ENCODE results near the gene UBR3. TPM values are rescaled to one million over a fixed set of nuclear protein-coding genes. Genes with fewer than 3 reads are reported as not detected.
A peak's percentile ranks its signal among the peaks of the same experiment; 100 is the strongest.
"Not testable (repeated sequence)": the region's sequence is repeated elsewhere in the genome, so short reads cannot be mapped to it uniquely, and the experiment has no call there.

UBR3 gene
- total and polyA plus RNA-seq, 5 donors, result 39.8 to 98.2 (median 93.0) TPM

- Histone ChIP-seq H3K27ac (ENCODE audit: low read length) (no peak overlapping the region), H3K4me1 (ENCODE audit: control insufficient read depth, insufficient read depth, low read length) (no peaks in the 10 kb centered on the region), H3K9me3 (ENCODE audit: control insufficient read depth, low read length) (no peaks in the 10 kb centered on the region), H3K27me3 (ENCODE audit: control insufficient read depth, insufficient read depth) (no peaks in the 10 kb centered on the region), H3K4me3 (ENCODE audit: low read length) (no peak overlapping the region)
- intact Hi-C loops (cut with DNase I), result no loop called here
- 93% methylated on average over 9 of the region's 9 CpGs for WGBS
- DNase-seq (no peak), ATAC-seq (no peak)
Measured at GRCh38 chr2:169803480-169803879, 23.8 kb upstream of the UBR3 start.

DNA sequence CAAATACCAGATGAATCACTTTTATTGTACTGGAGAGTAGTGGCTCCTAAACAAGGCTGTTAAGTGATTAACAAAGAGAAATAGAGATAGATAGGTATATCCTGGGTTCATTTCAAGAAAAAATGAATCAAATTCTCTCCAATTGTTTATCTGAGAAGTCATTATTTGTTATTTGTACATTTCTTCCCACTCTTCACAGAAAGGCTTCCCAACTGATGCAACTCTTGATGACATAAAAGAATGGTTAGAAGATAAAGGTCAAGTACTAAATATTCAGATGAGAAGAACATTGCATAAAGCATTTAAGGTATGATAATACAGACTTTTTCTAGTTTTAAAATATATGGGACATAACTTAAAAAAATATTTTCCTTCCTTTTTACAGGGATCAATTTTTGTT is 20.7 kb upstream of the UBR3 start:
- ATAC-seq (no peak), DNase-seq (no peak)
- no peaks in the 10 kb centered on the region for H3K4me1 ChIP-seq (ENCODE audit: control insufficient read depth, insufficient read depth, low read length)
- no peaks in the 10 kb centered on the region for H3K9me3 ChIP-seq (ENCODE audit: control insufficient read depth, low read length)
- no peak overlapping the region for H3K4me3 ChIP-seq (ENCODE audit: low read length)
- intact Hi-C loops (cut with DNase I), result no loop called here
- H3K27me3 ChIP-seq (ENCODE audit: control insufficient read depth, insufficient read depth), result no peaks in the 10 kb centered on the region
- H3K27ac ChIP-seq (ENCODE audit: low read length), result no peak overlapping the region

- no peaks in the 10 kb centered on the region for H3K4me1 ChIP-seq (ENCODE audit: control insufficient read depth, insufficient read depth, low read length)
- no peak for DNase-seq
- ATAC-seq, result peak in 1 of 2 donors; percentile 31
- H3K9me3 ChIP-seq (ENCODE audit: control insufficient read depth, low read length), result no peaks in the 10 kb centered on the region
- H3K4me3 ChIP-seq (ENCODE audit: low read length), result no peak overlapping the region
- H3K27ac ChIP-seq (ENCODE audit: low read length), result no peak overlapping the region
- WGBS, result 58% methylated on average over 4 of the region's 4 CpGs
- intact Hi-C loops (cut with DNase I), result no loop called here
- H3K27me3 ChIP-seq (ENCODE audit: control insufficient read depth, insufficient read depth), result no peaks in the 10 kb centered on the region
Measured at GRCh38 chr2:169808221-169808620, 19.0 kb upstream of the UBR3 start.

GRCh38 chr2:169815849-169816248 is 11.4 kb upstream of the UBR3 start:
- Histone ChIP-seq H3K4me1 (ENCODE audit: control insufficient read depth, insufficient read depth, low read length) (no peaks in the 10 kb centered on the region), H3K9me3 (ENCODE audit: control insufficient read depth, low read length) (no peaks in the 10 kb centered on the region), H3K4me3 (ENCODE audit: low read length) (no peak overlapping the region), H3K27me3 (ENCODE audit: control insufficient read depth, insufficient read depth) (no peaks in the 10 kb centered on the region), H3K27ac (ENCODE audit: low read length) (no peak overlapping the region)
- intact Hi-C loops (cut with DNase I), result no loop called here
- DNase-seq (no peak), ATAC-seq (no peak)
- 66% methylated on average over 1 of the region's 1 CpG for WGBS

DNA sequence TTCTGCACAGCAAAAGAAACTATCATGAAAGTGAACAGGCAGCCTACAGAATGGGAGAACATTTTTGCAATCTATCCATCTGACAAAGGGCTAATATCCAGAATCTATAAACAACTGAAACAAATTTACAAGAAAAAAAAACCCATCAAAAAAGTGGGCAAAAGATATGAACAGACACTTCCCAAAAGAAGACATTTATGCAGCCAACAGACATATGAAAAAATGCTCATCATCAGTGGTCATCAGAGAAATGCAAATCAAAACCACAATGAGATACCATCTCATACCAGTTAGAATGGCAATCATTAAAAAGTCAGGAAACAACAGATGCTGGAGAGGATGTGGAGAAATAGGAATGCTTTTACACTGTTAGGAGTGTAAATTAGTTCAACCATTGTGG is 10.3 kb upstream of the UBR3 start:
- H3K4me3 ChIP-seq (ENCODE audit: low read length); H3K9me3 ChIP-seq (ENCODE audit: control insufficient read depth, low read length); intact Hi-C loops (cut with DNase I); ATAC-seq; DNase-seq; H3K4me1 ChIP-seq (ENCODE audit: control insufficient read depth, insufficient read depth, low read length); H3K27ac ChIP-seq (ENCODE audit: low read length); H3K27me3 ChIP-seq (ENCODE audit: control insufficient read depth, insufficient read depth): not testable (repeated sequence)

DNA sequence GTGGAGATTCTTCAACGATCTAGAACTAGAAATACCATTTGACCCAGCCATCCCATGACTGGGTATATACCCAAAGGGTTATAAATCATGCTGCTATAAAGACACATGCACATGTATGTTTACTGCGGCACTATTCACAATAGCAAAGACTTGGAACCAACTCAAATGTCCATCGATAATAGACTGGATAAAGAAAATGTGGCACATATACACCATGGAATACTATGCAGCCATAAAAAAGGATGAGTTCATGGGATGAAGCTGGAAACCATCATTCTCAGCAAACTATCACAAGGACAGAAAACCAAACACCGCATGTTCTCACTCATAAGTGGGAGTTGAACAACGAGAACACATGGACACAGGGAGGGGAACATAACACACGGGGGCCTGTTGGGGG is 9.9 kb upstream of the UBR3 start:
- H3K9me3 ChIP-seq (ENCODE audit: control insufficient read depth, low read length); ATAC-seq; H3K4me1 ChIP-seq (ENCODE audit: control insufficient read depth, insufficient read depth, low read length); H3K4me3 ChIP-seq (ENCODE audit: low read length); H3K27ac ChIP-seq (ENCODE audit: low read length); intact Hi-C loops (cut with DNase I); DNase-seq; H3K27me3 ChIP-seq (ENCODE audit: control insufficient read depth, insufficient read depth): not testable (repeated sequence)
- 98% methylated on average over 6 of the region's 6 CpGs for WGBS

GRCh38 chr2:169818241-169818640 is 9.0 kb upstream of the UBR3 start:
- Histone ChIP-seq H3K4me1 (ENCODE audit: control insufficient read depth, insufficient read depth, low read length) (no peaks in the 10 kb centered on the region), H3K27me3 (ENCODE audit: control insufficient read depth, insufficient read depth) (no peaks in the 10 kb centered on the region), H3K27ac (ENCODE audit: low read length) (no peak overlapping the region), H3K4me3 (ENCODE audit: low read length) (no peak overlapping the region), H3K9me3 (ENCODE audit: control insufficient read depth, low read length) (no peaks in the 10 kb centered on the region)
- DNase-seq, result no peak
- no peak for ATAC-seq
- intact Hi-C loops (cut with DNase I), result no loop called here

GRCh38 chr2:169819106-169819505 is 8.1 kb upstream of the UBR3 start:
- no peaks in the 10 kb centered on the region for H3K4me1 ChIP-seq (ENCODE audit: control insufficient read depth, insufficient read depth, low read length)
- no peaks in the 10 kb centered on the region for H3K27me3 ChIP-seq (ENCODE audit: control insufficient read depth, insufficient read depth)
- no peak overlapping the region for H3K27ac ChIP-seq (ENCODE audit: low read length)
- H3K9me3 ChIP-seq (ENCODE audit: control insufficient read depth, low read length), result no peaks in the 10 kb centered on the region
- DNase-seq (no peak), ATAC-seq (no peak)
- 93% methylated on average over 1 of the region's 1 CpG for WGBS
- intact Hi-C loops (cut with DNase I), result no loop called here
- H3K4me3 ChIP-seq (ENCODE audit: low read length), result no peak overlapping the region

DNA sequence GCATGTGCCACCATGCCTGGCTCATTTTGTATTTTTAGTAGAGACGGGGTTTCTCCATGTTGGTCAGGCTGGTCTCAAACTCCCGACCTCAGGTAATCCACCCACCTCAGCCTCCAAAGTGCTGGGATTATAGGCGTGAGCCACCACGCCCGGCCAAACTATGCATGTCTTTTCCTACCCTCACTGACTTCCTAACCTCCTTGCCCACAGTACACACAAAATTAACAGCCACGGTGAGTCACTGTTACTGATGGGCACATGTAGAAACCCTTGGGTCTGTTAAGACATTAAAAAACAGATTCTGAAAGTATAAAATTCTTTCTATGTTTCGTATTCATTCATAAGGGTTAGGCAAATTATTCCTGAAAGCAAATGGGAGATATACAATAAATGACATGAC is 7.2 kb upstream of the UBR3 start:
- not testable (repeated sequence) for H3K27me3 ChIP-seq (ENCODE audit: control insufficient read depth, insufficient read depth); H3K9me3 ChIP-seq (ENCODE audit: control insufficient read depth, low read length); H3K4me3 ChIP-seq (ENCODE audit: low read length); DNase-seq; ATAC-seq; H3K27ac ChIP-seq (ENCODE audit: low read length); H3K4me1 ChIP-seq (ENCODE audit: control insufficient read depth, insufficient read depth, low read length)
- WGBS, result 92% methylated on average over 7 of the region's 7 CpGs
- intact Hi-C loops (cut with DNase I), result loop anchor here in 2 of 4 donors (5.0 to 10.0 kb wide), 2 partner anchors 105 to 107 kb away; no protein-coding TSS in a partner anchor

GRCh38 chr2:169822036-169822435 is 5.2 kb upstream of the UBR3 start:
- no peak overlapping the region for H3K27ac ChIP-seq (ENCODE audit: low read length)
- H3K27me3 ChIP-seq (ENCODE audit: control insufficient read depth, insufficient read depth), result no peaks in the 10 kb centered on the region
- DNase-seq (no peak), ATAC-seq (no peak)
- intact Hi-C loops (cut with DNase I), result loop anchor here in 2 of 4 donors (5.0 to 10.0 kb wide), 2 partner anchors 103 to 105 kb away; no protein-coding TSS in a partner anchor
- no peaks in the 10 kb centered on the region for H3K4me1 ChIP-seq (ENCODE audit: control insufficient read depth, insufficient read depth, low read length)
- no peaks in the 10 kb centered on the region for H3K9me3 ChIP-seq (ENCODE audit: control insufficient read depth, low read length)
- H3K4me3 ChIP-seq (ENCODE audit: low read length), result no peak overlapping the region
- 49% methylated on average over 3 of the region's 3 CpGs for WGBS

GRCh38 chr2:169822785-169823392 is 4.4 kb upstream of the UBR3 start:
- no peaks in the 10 kb centered on the region for H3K4me1 ChIP-seq (ENCODE audit: control insufficient read depth, insufficient read depth, low read length)
- ATAC-seq, result no peak
- no peaks in the 10 kb centered on the region for H3K9me3 ChIP-seq (ENCODE audit: control insufficient read depth, low read length)
- H3K27ac ChIP-seq (ENCODE audit: low read length), result no peak overlapping the region
- no peaks in the 10 kb centered on the region for H3K27me3 ChIP-seq (ENCODE audit: control insufficient read depth, insufficient read depth)
- DNase-seq, result no peak
- no peak overlapping the region for H3K4me3 ChIP-seq (ENCODE audit: low read length)
- intact Hi-C loops (cut with DNase I), result loop anchor here in 2 of 4 donors (5.0 to 10.0 kb wide), 2 partner anchors 102 to 104 kb away; no protein-coding TSS in a partner anchor
- 77% methylated on average over 4 of the region's 4 CpGs for WGBS

- 23% methylated on average over 4 of the region's 4 CpGs for WGBS
- H3K9me3 ChIP-seq (ENCODE audit: control insufficient read depth, low read length), result no peaks in the 10 kb centered on the region
- no peak for DNase-seq
- H3K27ac ChIP-seq (ENCODE audit: low read length), result no peak overlapping the region
- no peaks in the 10 kb centered on the region for H3K27me3 ChIP-seq (ENCODE audit: control insufficient read depth, insufficient read depth)
- no peak for ATAC-seq
- intact Hi-C loops (cut with DNase I), result loop anchor here in 2 of 4 donors (5.0 to 10.0 kb wide), 2 partner anchors 101 to 103 kb away; no protein-coding TSS in a partner anchor
- no peaks in the 10 kb centered on the region for H3K4me1 ChIP-seq (ENCODE audit: control insufficient read depth, insufficient read depth, low read length)
- H3K4me3 ChIP-seq (ENCODE audit: low read length), result peak overlapping the region; percentile 61
Measured at GRCh38 chr2:169823996-169824372, 3.3 kb upstream of the UBR3 start.

All from right cardiac atrium (tissue), 5 donors.